NCI-H446 treated with DMSO at 0.1 percent for 48 hours (cell line): ENCODE measurements around the gene ARMC2.
A peak's percentile ranks its signal among the peaks of the same experiment; 100 is the strongest.

Experiments used
- DNase-seq: peaks from one replicate; lab custom pipeline; 2025; lab: John Stamatoyannopoulos, UW

The ARMC2 gene

DNA sequence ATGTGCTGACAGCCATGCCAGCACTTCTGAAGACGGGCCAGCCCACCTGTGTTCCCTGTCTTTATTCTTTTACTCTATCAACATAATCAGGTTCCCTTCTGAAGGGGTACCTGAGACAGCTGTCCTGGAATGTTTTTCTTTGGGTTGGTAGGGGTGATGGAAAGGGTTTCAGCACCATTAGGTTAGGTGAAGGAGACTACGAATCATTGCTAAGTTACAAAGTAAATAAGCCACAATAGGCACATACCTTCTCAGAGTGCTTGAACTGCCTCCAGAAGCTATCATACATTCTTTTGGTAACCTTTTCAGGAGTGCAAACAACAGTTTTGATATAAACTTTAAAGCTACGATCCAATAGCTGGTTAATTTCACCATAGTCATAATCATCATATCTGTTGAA lies 140.1 kb downstream of the ARMC2 start:
- DNase-seq: no peak

DNA sequence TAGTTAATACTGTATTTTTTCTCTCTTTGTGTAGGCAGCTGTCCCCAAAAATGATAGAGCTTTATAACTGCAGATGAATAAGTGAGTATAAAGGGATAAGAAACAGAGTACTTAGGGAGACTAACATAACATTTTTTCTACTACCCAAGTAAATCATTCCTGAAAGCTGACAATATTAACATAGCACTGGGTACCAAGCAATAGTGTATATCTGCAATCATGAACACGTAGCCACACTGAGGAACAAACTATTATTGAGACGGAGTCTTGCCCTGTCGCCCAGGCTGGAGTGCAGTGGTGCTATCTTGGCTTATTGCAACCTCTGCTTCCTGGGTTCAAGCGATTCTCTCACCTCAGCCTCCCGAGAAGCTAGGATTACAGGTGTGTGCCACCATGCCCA lies 140.5 kb downstream of the ARMC2 start:
- no peak for DNase-seq

DNA sequence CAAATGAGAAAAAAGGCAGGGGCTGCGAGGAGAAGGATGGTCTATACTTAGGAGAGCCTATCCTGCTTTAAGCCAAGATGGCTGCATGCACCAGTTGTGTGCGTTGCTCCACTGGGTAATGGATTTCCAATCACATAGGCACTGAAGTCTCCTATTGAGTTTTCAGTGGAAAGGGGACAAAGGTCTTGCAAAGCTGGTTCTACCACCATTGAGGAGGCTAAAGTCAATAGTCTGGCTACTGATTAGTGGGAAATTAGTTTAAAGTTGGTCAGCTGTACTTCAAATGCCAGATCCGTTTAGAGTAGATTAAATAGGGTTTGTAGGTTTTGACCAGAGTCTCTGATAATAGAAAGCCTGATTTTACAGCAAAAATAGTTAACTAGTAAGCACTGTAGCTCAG lies 141.5 kb downstream of the ARMC2 start:
- no peak for DNase-seq

DNA sequence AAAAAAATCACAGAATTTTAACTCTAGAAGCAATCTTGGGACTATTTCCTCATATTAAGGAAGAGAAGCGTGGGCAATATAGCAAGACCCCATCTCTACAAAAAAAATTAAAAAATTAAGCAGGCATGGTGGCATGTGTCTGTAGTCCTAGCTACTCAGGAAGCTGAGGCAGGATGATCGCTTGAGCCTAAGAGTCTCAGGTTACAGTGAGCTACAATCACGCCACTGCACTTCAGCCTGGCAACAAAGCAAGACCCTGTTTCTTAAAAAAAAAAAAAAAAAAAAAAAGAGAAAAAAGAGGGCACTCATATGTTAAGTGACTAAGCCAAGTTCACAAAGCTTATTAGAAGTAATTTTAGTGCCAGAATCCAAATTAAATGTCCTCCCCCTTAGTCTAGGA lies 145.7 kb downstream of the ARMC2 start:
- no peak for DNase-seq

DNA sequence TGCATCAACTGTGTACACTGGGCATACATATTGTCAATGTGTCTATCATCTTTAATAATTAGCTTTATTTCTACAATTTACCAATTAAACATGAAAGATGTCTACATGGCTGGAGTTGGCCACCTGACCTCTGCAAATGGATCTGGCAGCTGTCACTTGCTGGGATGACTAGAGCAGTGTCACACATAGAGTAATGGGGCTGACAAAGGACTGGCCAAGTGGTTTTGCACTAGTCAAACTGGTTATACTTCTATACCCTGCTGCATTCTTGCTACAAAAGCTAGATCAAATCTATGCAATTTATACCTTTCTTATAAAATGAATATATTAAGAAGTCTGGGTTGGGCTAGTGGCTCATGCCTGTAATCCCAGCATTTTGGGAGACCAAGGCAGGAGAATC lies 147.1 kb downstream of the ARMC2 start:
- DNase-seq: no peak

DNA sequence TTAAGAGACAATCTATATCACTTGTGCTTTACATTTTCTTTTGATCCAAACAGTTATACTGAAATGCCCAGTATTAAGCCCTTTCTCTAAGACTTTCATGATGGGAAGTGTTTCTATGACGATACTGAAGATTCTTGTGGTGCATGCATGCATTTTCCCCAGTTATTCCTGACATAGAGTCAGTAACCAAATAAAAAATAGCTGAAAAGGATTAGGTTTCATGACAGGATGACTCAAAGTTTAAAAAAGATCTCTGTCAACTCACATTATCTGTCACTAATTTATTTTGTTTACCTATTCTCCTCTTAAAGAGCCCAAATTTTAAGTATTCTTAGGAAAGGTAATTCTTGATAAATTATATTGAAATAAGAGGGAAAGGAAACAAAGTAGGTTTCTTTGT lies 148.0 kb downstream of the ARMC2 start:
- no peak for DNase-seq

DNA sequence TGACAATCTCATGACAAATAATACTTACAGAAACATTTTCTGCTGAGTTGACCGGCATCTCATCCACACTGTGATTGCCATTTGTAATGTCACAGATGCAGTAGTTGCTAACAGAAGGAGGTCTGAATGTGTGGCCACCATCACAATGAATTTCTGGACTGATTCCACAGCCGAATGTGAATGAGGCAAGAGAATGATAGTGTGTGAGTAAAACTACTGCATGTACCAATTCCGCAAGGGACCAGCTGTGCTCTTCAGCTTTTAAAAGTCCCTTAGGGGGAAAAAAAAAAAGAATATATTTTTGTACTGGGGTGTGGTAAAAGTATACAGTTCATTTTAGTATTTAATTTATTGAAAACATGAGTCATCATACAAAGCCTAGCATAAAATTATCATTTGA lies 150.3 kb downstream of the ARMC2 start:
- no peak for DNase-seq

DNA sequence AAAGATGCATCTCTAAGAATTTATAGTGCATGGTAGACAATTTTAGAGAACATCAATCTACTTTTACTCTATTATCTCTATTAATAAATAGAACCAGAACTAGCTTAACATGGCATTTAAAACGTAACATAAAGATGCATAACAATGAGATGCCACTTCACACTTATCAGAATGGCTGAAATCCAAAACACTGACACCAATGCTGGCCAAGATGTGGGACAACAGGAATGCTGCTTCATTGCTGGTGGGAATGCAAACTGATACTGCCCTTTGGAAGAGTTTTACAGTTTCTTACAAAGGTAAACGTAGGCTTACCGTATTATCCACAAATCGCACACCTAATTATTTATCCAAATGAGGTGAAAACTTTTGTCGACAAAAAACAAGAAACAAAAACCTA lies 151.2 kb downstream of the ARMC2 start:
- DNase-seq: no peak

DNA sequence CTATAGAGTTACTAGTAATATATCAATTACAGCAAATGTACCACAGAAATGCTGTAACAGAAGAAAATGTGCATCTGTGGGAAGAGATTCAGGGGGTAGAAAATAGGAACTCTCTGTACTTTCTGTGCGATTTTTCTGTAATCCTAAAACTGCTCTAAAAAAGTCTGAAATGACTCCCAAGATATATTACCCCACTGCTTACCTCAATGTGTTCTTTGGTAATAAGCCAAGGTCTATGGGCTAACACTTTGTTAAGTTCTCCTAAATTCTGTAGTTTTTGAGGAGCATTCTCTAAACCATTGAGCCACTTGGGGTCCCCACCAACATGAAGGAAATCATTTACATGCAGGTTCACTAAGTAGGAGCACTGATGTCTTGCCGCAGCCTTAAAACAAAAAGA lies 152.1 kb downstream of the ARMC2 start:
- DNase-seq: no peak

DNA sequence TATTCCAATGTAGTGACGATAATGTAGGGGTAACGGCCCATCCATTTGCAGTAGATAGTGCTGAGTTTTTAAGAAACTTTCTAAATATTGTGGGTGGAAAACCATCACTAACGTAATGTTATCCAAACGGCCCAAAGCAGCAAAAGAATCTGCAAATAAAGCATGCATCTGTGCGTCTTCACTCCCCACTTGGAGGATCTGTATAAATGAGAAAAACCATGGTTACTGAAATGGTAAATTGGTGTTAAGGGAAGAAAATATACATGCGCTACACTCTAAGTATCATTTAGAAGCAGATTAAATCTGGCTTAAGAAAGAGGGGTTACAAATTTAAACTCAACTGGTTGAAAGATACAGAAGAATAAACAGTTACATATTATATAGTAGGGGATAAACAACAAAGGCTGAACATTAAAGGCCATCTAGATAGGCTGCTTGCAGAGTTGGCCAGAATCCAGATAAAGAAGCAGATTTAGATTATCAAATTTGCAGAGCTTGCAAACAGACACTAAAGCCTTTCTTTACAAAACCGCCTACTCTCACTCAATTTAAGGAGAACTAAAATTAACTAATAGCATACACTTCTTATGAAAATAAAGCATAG lies 153.2 kb downstream of the ARMC2 start:
- no peak for DNase-seq

DNA sequence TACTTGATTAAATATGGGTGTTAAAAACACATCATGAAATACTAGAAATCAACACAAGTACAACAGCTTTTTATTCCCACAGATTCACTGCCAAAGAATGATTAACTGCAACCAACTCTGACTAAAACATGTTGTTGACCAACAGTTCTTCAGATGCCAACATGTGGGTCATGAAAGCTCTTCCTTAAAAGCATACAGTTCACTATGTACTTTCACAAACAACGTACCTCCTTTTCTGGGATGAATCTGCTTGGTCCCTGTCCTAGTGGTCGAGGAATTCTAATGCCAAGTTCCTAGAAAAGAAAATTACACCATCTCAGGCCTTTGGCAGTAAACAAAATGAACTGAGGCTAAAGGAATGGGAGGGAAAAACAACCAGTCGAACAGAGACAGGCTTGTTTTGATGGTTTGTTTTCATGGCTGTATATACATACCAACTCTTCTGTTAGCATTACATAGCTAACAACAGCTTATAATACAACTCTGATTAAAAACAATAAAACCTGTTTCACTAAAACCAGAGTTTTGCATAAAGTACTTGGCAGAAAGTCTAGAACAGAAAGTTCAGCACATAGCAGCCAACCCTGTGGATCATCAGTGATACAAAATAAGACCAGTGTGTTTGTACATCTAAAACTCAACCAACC lies 154.0 kb downstream of the ARMC2 start:
- DNase-seq: no peak

DNA sequence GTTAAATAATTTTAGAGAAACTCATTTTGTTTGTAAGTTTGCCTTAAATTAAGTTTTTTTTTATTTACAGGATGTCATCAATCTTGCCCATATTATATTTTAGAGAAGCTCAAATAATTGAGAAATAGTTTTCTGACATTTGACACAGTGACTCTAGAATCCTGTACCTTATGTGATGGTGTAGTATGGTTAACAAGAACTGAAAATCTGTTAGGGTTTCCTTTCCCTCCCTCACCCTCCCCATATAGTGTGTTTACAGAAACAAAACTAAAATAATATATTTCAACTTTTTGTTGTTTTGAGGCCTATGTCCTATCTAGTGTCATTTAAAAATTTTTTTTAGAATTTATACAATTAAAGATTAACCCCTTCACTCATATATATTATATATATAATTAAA lies 154.7 kb downstream of the ARMC2 start:
- no peak for DNase-seq

DNA sequence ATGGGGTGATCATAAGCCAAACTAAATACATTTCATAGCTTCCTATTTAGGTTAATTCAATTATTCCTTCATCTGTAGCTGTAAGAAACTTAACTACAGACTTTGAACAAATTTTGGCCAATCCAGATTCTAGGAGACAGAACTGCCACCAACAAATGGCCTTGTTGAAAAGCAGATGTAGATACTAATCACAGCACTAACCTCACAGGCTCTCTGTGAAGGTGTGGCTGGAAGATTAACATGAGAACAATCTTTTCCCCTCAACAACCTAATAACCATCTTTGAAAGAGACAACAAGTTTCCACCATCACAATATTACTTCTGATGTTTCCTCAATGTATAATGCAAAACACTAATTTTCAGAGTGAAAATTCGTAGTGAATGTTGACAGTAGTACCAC lies 158.6 kb downstream of the ARMC2 start:
- DNase-seq: no peak

DNA sequence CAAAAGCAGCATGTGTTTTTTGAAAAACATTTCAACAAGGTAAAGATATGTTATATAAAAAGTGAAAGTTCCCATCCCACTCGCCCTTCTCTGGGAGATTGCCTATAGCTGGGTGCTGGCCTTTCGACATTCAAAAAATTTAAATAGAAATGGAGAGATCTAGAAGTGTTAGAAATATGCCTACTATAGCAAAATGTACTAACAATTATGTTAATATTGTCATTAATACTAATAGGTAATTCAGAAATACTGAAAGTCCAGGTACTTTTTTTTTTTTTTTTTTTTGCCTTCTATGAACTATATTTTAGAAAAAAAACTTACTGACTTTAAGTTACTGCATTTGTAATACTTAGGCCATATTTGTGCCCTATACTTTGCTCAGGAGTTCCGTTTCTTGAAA lies 159.3 kb downstream of the ARMC2 start:
- no peak for DNase-seq

DNA sequence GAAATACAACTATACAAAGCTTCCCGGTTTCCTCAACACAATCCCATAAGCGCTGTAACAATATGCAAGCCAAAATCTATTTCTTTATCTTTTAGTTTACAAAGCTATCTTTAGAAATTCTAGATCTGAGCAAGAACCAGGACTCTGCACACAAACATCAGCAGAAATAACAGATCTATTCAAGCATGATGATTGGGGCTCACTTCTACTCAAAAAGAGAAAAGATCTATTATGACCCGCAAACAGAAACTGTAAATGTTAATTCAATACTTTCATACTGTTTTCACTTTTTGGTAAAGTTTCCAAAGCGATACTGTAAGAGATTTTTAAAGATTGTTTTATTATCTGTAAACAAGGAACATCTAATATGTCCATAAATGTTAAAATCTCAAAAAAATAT lies 159.8 kb downstream of the ARMC2 start:
- no peak for DNase-seq

DNA sequence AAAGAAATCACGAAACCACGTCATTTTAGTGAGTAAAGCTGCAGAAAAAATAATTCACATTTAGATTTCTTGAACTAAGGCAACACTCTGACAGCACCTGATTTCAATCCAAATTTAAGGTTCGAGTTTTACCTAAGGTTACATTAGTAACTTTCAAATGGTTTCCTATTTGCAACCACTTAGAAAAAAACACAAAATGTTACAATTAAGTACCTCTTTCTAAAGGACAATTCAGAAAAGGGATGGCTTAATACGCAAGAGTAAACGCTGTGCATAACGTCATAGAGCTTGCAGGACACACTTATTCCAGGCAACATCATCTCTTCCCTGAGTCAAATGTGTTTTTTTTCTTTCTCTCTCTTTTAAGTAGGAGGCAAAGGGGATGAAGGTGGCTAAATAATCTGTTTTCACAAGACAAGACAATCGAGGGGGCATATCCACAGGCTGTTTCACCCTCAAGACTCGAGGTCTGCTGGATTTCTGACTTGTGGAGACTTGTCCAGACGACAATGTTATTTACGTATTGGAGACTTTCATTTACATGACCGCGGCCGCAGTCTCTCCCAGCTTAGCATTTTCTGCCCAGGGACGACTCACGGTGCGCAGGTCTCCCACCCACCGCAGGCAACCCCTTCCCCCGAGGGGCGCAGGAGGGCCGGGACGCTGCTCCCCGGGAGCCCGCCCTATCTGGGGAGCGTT lies 160.5 kb downstream of the ARMC2 start:
- no peak for DNase-seq

DNA sequence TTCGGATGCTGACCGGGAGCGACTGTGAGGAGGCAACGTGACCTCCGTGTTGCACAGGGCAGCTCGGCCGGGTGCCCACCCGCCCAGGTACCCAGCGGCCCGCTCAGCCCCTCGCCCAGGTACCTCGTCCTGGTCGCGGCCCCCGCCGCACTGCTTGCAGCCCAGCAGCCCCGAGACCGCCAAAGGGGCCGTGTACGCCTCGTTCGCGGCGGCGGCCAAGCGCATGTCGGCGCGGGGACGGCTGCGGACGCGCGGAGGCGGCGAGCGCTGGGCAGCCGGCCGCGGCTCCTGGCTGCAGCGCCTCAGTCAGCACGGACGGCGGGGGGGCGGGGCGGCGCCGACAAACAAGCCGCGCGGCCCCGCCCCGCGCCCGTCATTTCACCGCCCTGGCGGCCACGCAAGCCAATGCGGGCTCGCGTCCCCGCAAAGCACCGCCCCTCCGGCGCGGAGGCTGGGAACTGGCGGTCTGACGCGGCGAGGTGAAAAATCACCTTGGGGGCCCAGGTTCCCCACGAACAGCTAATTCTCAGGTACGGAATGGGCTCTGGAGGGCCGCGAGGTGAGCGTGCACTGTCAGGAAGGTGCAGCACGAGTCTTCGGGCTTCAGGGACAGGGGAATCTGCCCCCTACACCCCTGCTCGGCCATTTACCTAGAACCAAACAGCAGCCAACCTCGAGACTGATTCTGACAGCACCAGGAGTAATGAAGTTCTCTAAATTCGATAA lies 161.2 kb downstream of the ARMC2 start:
- DNase-seq: peak; percentile 16

DNA sequence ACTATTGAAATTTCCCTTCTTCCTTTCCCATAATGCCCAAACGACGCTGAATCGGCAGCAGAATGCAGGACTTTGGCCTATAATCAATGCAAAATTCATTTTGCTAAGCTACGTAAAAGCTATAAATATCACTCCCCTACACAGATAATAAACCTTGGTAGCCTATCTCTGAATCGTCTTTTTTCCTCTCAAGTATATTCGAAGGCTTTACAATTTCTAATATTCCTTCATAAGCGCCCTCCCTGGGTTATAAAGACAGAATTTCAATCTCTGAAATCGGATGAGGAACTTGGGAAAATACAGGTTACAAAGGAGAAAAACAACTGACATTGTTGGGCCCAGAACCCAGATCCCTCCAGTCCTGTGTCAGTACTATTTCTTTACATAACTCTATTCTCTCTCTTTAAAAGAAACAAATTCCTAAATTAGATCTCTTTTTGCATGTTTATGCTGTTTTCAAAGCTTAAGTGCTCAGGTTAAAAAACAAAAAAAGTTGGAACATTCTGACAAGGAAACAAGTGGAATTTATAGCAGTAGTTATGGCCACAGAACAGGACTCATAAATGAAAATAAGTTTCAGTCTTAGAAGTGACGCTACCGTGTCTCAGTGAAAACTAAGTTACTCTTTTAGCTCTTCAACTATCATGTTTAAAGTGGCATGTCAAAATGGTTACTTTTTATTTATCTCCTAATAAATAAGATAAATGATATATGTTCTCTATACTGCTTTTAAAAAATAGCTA lies 161.9 kb downstream of the ARMC2 start:
- DNase-seq: no peak

DNA sequence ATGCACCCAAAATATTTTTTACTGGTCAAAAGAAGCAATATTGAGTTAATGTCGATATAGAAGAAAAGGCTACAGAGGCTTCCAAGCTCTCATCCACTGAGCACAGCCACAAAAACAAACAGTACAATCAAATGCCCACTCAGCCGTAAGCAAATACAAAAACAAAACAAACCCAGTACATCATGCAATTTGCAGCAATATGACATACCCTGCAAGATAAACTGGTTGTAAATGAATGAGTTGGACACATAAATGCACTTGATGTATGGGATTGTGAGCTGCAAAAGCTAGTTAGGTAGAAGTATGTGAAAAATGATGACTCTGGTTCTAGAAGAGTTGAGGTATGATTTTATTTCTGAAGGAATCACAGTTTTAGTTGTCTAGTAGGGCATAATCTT lies 162.5 kb downstream of the ARMC2 start:
- DNase-seq: no peak

DNA sequence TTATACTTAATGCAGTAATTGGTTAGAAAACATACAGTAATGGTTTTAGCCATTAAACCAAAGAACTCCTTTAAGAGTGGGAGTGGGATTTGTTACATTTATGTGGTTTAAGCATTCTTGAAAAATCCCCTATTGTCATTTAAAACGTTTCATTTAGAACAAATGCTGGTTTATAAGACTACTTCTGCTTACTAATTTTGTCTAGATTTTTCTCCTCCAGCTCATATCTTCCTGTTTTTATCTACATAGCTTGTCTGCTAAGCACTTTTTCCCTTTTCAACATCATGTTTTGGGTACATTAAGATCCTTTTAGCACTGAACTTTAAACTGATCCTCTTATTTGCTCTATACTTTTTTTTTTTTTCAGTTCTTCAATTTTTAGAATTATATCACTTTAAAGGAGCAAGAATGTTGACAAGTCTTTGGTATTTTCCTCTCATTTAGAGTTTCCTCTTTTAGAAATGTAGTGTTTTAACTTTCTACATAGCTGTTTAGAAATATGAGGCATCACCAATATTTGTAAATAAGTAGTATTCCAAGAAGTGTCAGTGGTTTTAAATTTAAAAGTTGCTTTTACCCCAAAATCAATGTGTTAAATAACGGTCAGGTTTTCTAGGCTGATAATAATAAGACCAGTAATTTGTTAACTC lies 165.6 kb downstream of the ARMC2 start:
- no peak for DNase-seq

DNA sequence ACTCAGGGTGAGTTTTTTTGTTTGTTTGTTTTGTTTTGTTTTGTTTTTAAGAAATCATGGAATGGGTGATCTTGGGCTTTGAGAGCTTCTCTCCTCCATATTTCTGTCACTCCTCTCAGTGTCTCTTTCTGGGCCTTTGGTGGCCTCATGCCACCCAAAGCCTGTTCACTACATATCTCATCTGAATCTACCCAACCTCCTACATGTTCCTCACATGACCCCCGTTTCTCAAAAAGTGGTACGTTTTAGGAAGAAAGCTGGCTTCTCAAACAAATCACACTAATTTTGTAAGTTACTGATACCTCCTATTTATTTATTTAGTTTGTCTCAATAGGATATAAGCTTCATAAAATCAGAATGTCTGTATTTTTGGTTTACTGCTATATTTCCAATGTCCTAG lies 166.4 kb downstream of the ARMC2 start:
- no peak for DNase-seq

DNA sequence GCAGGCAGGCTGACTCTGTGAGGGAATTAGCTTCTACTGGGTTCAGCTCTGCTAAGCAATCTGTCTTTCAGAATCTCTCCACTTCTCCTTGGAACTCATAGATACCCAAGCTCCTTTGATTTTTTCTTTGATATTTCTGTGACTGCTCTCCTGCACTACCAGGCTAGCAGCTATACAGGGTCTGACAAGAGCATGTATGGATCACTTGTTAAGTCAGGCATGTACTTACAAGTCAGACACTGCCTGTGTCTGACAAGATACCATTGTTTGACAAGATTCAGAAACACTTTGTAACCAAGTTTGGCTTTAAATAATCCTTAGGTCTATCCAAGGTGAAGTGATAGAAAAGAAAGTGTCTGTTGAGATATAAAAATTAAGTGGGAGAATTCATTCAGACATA lies 167.0 kb downstream of the ARMC2 start:
- no peak for DNase-seq
